OCI-LY1 (cell line): ENCODE results near the gene RWDD4.

ENCODE experiments used
- H2AFZ ChIP-seq: fragments of 200-600 bp; sonication (generic), shearing (Covaris generic); 2 replicates; pipeline ENCODE4 v1.6.0; 2014; ENCODE audit warnings: antibody characterized with exemption, mild to moderate bottlenecking, low read length
- H3F3A ChIP-seq: fragments of 200-600 bp; sonication (generic), shearing (Covaris generic); 2 replicates; pipeline ENCODE4 v1.6.0; 2014; ENCODE audit warnings: mild to moderate bottlenecking, antibody characterized with exemption, low read length, moderate library complexity; ENCODE audit not compliant: insufficient read depth
- H3K27ac ChIP-seq: fragments of 200-600 bp; sonication (generic); 2 replicates; pipeline ENCODE4 v1.5.1; 2014; ENCODE audit warnings: low read length, mixed run types, mild to moderate bottlenecking, low read depth; ENCODE audit not compliant: poor library complexity, severe bottlenecking
- H3K27me3 ChIP-seq: fragments of 200-600 bp; sonication (generic); 2 replicates; pipeline ENCODE4 v1.6.0; 2014; ENCODE audit warnings: antibody characterized with exemption, mild to moderate bottlenecking, low read length, moderate library complexity; ENCODE audit not compliant: insufficient read depth
- H3K36me3 ChIP-seq: fragments of 200-600 bp; sonication (generic); 2 replicates; pipeline ENCODE4 v1.6.1; 2014; ENCODE audit warnings: mild to moderate bottlenecking, antibody characterized with exemption, low read length, moderate library complexity, mixed read lengths; ENCODE audit not compliant: insufficient read depth
- H3K4me1 ChIP-seq: fragments of 200-600 bp; sonication (generic); 2 replicates; pipeline ENCODE4 v1.5.1; 2014; ENCODE audit warnings: mild to moderate bottlenecking, low read length, moderate library complexity; ENCODE audit not compliant: insufficient read depth, severe bottlenecking
- H3K4me2 ChIP-seq: fragments of 200-600 bp; sonication (generic), shearing (Covaris generic); 2 replicates; pipeline ENCODE4 v1.6.1; 2014; ENCODE audit warnings: low read length
- H3K4me3 ChIP-seq: fragments of 200-600 bp; sonication (generic); 2 replicates; pipeline ENCODE4 v1.5.1; 2014; ENCODE audit warnings: low read length, low read depth, mild to moderate bottlenecking, mixed read lengths; ENCODE audit not compliant: poor library complexity, severe bottlenecking
- H3K79me2 ChIP-seq: fragments of 200-600 bp; shearing (Covaris generic); 2 replicates; pipeline ENCODE4 v1.6.1; 2016; ENCODE audit warnings: mixed run types, low read length, mixed read lengths; ENCODE audit not compliant: insufficient read depth
- H3K9ac ChIP-seq: fragments of 200-600 bp; sonication (generic), shearing (Covaris generic); 2 replicates; pipeline ENCODE4 v1.6.1; 2014; ENCODE audit warnings: mild to moderate bottlenecking, low read length, mixed read lengths
- H3K9me2 ChIP-seq: fragments of 200-600 bp; sonication (generic), shearing (Covaris generic); 2 replicates; pipeline ENCODE4 v1.6.1; 2014; ENCODE audit warnings: low read depth, mild to moderate bottlenecking, low read length, mixed read lengths
- H3K9me3 ChIP-seq: fragments of 200-600 bp; shearing (Covaris generic); 2 replicates; pipeline ENCODE4 v1.6.1; 2014; ENCODE audit warnings: low read length, mixed read lengths
- H4K20me1 ChIP-seq: fragments of 200-600 bp; sonication (generic), shearing (Covaris generic); 2 replicates; pipeline ENCODE4 v1.6.0; 2016; ENCODE audit warnings: mild to moderate bottlenecking, low read length; ENCODE audit not compliant: insufficient read depth
- CTCF ChIP-seq: fragments of 200-600 bp; sonication (generic), shearing (Covaris generic); IDR thresholded peaks from 2 replicates; pipeline ENCODE4 v1.5.1; 2017; ENCODE audit warnings: mild to moderate bottlenecking, antibody characterized with exemption, low read length, moderate library complexity, mixed read lengths
- EZH2 ChIP-seq: fragments of 200-600 bp; sonication (generic), shearing (Covaris generic); IDR thresholded peaks from 2 replicates; pipeline ENCODE4 v1.8.0; 2017; ENCODE audit warnings: borderline replicate concordance, mixed run types, mild to moderate bottlenecking, antibody characterized with exemption, low read length, moderate library complexity, mixed read lengths

RWDD4 gene

DNA sequence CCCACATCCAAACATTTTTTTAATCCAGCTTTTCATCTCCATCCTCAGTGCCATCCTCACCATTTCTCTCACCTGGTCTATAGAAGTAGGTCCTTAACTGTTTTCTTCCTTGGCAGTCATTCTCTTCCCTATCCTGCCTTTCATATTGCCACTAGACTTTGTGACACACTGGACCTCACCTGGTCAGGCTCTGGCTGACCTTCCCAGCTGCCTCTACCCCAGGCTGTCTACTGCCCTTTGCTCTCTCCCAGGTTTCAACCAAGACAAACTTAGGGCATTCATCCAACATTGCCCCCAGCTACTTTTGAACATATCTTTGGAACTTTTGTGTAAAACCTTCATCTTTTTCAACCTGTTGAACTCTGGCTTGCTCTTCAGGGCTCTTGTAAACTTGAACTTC is 39.9 kb upstream of the RWDD4 start:
- Histone ChIP-seq H3K27me3 (no peaks in the 10 kb centered on the region), H3K4me2 (no peak overlapping the region), H3K79me2 (no peaks in the 10 kb centered on the region), H3F3A (no peaks in the 10 kb centered on the region), H3K9me3 (0 out of 2 replicates have a peak, but pooled peaks cover 2% of the 10 kb centered on the region), H3K9ac (no peak overlapping the region), H2AFZ (no peak overlapping the region), H3K4me1 (no peaks in the 10 kb centered on the region), H3K9me2 (no peaks in the 10 kb centered on the region), H4K20me1 (no peaks in the 10 kb centered on the region), H3K27ac (no peak overlapping the region), H3K4me3 (no peak overlapping the region), H3K36me3 (peaks cover 97% of the 10 kb centered on the region)
- TF ChIP-seq CTCF (no peak), EZH2 (no peak)

DNA sequence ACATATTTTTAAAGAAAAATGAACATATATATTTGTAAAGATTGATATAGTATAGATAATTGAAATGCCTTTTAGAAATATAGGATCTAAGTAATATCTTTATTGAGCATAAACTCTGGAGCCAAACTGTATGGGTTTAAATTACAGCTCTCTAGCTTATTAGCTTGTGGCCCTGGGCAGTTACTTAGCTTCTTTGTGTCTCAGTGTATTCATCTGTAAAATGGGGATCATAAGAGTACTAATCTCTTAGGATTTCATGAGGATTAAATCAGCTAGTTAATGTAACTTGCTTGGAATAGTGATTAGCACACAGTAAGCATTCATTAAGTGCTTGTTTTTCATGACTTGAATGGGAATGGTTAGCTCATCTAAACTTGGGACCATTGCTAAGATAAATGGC is 32.9 kb upstream of the RWDD4 start:
- H3K4me2 ChIP-seq: no peak overlapping the region
- H3K9me2 ChIP-seq: no peaks in the 10 kb centered on the region
- H3K27me3 ChIP-seq: no peaks in the 10 kb centered on the region
- no peak overlapping the region for H3K27ac ChIP-seq
- H3F3A ChIP-seq: no peaks in the 10 kb centered on the region
- TF ChIP-seq EZH2: no peak
- TF ChIP-seq CTCF: no peak
- no peak overlapping the region for H3K4me3 ChIP-seq
- H4K20me1 ChIP-seq: no peaks in the 10 kb centered on the region
- H3K9me3 ChIP-seq: no peaks in the 10 kb centered on the region
- peaks cover 80% of the 10 kb centered on the region for H3K36me3 ChIP-seq
- no peaks in the 10 kb centered on the region for H3K4me1 ChIP-seq
- no peak overlapping the region for H3K9ac ChIP-seq
- no peaks in the 10 kb centered on the region for H3K79me2 ChIP-seq
- no peak overlapping the region for H2AFZ ChIP-seq

DNA sequence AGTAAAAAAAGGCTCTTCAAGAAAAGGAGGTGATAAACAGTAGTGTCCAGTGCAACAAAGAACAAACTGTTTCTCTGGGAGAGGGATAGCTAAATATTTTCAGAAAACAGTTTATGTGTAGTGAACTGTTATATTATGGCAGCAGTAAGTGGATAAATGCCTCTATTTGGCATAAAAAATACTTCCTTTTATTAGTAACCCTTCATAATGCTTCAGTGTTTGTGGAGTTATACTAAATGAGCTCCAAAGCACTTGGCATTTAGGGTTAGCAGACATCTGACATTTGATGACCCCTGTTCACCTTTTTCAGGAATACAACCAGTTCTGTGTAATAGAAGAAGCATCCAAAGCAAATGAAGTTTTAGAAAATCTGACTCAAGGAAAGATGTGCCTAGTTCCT is 32.0 kb upstream of the RWDD4 start:
- no peaks in the 10 kb centered on the region for H3K4me1 ChIP-seq
- H4K20me1 ChIP-seq: no peaks in the 10 kb centered on the region
- no peaks in the 10 kb centered on the region for H3F3A ChIP-seq
- H3K27ac ChIP-seq: no peak overlapping the region
- no peaks in the 10 kb centered on the region for H3K79me2 ChIP-seq
- H3K9me2 ChIP-seq: no peaks in the 10 kb centered on the region
- H3K9me3 ChIP-seq: no peaks in the 10 kb centered on the region
- no peak overlapping the region for H2AFZ ChIP-seq
- no peaks in the 10 kb centered on the region for H3K27me3 ChIP-seq
- H3K9ac ChIP-seq: no peak overlapping the region
- H3K4me2 ChIP-seq: no peak overlapping the region
- H3K36me3 ChIP-seq: peaks cover 79% of the 10 kb centered on the region
- H3K4me3 ChIP-seq: no peak overlapping the region
- TF ChIP-seq EZH2 (no peak), CTCF (no peak)
